Body of pancreas (tissue), 4 donors: ENCODE results near the gene AMBRA1. TPM values are rescaled to one million over a fixed set of nuclear protein-coding genes. Genes with fewer than 3 reads are reported as not detected.

Experiments used
- ATAC-seq: fragments of 150-250 bp; one replicate; pipeline ENCODE4 v1.9.1; 2016
- DNase-seq, 4 donors: peaks; one replicate each; pipeline ENCODE4 v3.0.0-alpha.2; 2019
- H3K27ac ChIP-seq, 4 donors: fragments of 200-600 bp; sonication (generic); 1 replicate in 3 of 4; 2 replicates in 1 of 4; pipeline versions ENCODE4 v1.5.1 to v1.6.1; 2016 to 2019; ENCODE audit warnings: mild to moderate bottlenecking in 1 of 4, mixed read lengths in 1 of 4, moderate library complexity in 1 of 4
- H3K27me3 ChIP-seq, 2 donors: fragments of 200-600 bp; sonication (generic); one replicate each; pipeline ENCODE4 v1.6.0; 2016; ENCODE audit warnings: mild to moderate bottlenecking in 1 of 2
- H3K36me3 ChIP-seq, 2 donors: fragments of 200-600 bp; sonication (generic); replicated peaks in 1 of 2; 2 replicates each; pipeline ENCODE4 v1.5.1; 2016; ENCODE audit warnings: low read depth in 2 of 2; ENCODE audit not compliant: insufficient read depth in 1 of 2
- H3K4me1 ChIP-seq: fragments of 200-600 bp; sonication (generic); one replicate; pipeline ENCODE4 v1.6.0; 2016
- H3K4me3 ChIP-seq, 2 donors: fragments of 200-600 bp; sonication (generic); 1 replicate in 1 of 2; 2 replicates in 1 of 2; pipeline ENCODE4 v1.5.1; 2016 to 2019
- H3K9me3 ChIP-seq, 3 donors: fragments of 200-600 bp; sonication (generic); 1 replicate in 2 of 3; 2 replicates in 1 of 3; pipeline ENCODE4 v1.5.1; 2016
- POLR2A ChIP-seq, 3 donors: fragments of 450-650 bp; IDR thresholded peaks; one replicate each; pipeline ENCODE4 v1.6.1; 2016; ENCODE audit warnings: antibody characterized with exemption in 3 of 3, mild to moderate bottlenecking in 2 of 3
- WGBS, 2 donors: methylation state at CpG; one replicate each; pipeline ENCODE4 v1.1.5; 2017; 5-methylcytosine and 5-hydroxymethylcytosine counted together
- intact Hi-C: fragments of 100-400 bp; cut with DNase I; formaldehyde crosslinking; loops from one replicate; pipeline ENCODE4 v1.15.1; 2023
- total RNA-seq, 2 donors: library from RNA; depleted of rRNA; stranded (reverse); fragments of >200 nt; gene quantifications; one replicate each; pipeline ENCODE4 v1.1.0, GENCODE V29; 2016
- TF ChIP-seq, protein P1 (sequence below), 7 experiments: fragments of 450-650 bp in 4 of 7; fragments of 200-600 bp in 3 of 7; sonication (generic) in 3 of 7; IDR thresholded peaks; one replicate each; pipeline ENCODE4 v1.5.1; 2016 to 2019; ENCODE audit warnings: antibody characterized with exemption in 7 of 7

Gene AMBRA1
- total RNA-seq, 2 donors from 2014 or later, result 17.6 to 43.2 TPM

DNA sequence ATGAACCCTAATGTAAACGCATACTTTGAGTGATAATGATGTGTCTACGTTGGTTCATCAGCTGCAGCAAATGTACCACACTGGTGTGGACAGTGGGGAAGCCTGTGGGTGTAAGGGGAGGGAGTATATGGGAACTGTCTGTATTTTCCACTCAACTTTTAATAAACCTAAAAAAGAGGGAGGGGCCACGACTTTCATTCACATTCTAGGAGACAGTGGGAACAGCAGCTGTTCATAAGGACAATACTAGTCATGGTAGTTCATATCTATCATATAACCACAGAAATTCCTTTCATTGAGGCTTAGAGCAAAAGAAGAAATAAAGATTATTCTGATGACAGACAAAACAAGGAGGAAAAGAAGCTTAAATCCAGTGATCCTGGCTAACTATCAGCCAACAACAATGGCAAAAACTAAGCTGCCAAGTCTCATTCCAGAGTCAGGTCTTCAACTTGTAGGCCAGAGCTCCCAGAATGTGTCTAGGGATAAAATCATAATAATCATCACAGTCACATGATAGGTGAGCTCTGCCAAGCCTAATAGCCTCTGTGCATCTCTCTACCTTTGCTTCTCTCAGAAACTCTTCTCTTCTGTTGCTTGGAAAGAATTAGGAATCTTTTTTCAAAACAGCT, 142.9 kb downstream of the AMBRA1 start:
- Histone ChIP-seq H3K4me1 (no peaks in the 10 kb centered on the region), H3K27me3 (no peaks in the 10 kb centered on the region), H3K9me3 (no peaks in the 10 kb centered on the region), H3K36me3 (no peaks in the 10 kb centered on the region), H3K4me3 (no peak overlapping the region), H3K27ac (no peak overlapping the region)
- no peak for TF ChIP-seq POLR2A (IDR thresholded peaks at IDR 0.05)
- TF ChIP-seq, protein P1, sequence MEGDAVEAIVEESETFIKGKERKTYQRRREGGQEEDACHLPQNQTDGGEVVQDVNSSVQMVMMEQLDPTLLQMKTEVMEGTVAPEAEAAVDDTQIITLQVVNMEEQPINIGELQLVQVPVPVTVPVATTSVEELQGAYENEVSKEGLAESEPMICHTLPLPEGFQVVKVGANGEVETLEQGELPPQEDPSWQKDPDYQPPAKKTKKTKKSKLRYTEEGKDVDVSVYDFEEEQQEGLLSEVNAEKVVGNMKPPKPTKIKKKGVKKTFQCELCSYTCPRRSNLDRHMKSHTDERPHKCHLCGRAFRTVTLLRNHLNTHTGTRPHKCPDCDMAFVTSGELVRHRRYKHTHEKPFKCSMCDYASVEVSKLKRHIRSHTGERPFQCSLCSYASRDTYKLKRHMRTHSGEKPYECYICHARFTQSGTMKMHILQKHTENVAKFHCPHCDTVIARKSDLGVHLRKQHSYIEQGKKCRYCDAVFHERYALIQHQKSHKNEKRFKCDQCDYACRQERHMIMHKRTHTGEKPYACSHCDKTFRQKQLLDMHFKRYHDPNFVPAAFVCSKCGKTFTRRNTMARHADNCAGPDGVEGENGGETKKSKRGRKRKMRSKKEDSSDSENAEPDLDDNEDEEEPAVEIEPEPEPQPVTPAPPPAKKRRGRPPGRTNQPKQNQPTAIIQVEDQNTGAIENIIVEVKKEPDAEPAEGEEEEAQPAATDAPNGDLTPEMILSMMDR (IDR thresholded peaks at IDR 0.05), result no peak
- ATAC-seq (no peak), DNase-seq (no peak)
- 70 to 89% methylated on average over 3 of the region's 3 CpGs for WGBS, 2 donors
- intact Hi-C loops, result no loop called here

GRCh38 chr11:46447544-46447943, 146.3 kb downstream of the AMBRA1 start:
- H3K27me3 ChIP-seq, result no peaks in the 10 kb centered on the region
- no peak for DNase-seq
- no peak overlapping the region for H3K4me3 ChIP-seq
- H3K9me3 ChIP-seq, result no peaks in the 10 kb centered on the region
- 97 to 100% methylated on average over 2 of the region's 2 CpGs for WGBS, 2 donors
- TF ChIP-seq, protein P1 (IDR thresholded peaks at IDR 0.05), result no peak
- TF ChIP-seq POLR2A (IDR thresholded peaks at IDR 0.05), result no peak
- no peaks in the 10 kb centered on the region for H3K36me3 ChIP-seq
- intact Hi-C loops, result no loop called here
- no peak overlapping the region for H3K27ac ChIP-seq
- no peaks in the 10 kb centered on the region for H3K4me1 ChIP-seq
- no peak for ATAC-seq

GRCh38 chr11:46445920-46446771, 147.7 kb downstream of the AMBRA1 start:
- intact Hi-C loops, result no loop called here
- Histone ChIP-seq H3K27ac (no peak overlapping the region), H3K9me3 (no peaks in the 10 kb centered on the region), H3K36me3 (peaks cover 0 to 2% of the 10 kb centered on the region in 2 donors), H3K27me3 (no peaks in the 10 kb centered on the region), H3K4me3 (no peak overlapping the region), H3K4me1 (no peaks in the 10 kb centered on the region)
- no peak for TF ChIP-seq POLR2A (IDR thresholded peaks at IDR 0.05)
- TF ChIP-seq, protein P1 (IDR thresholded peaks at IDR 0.05), result no peak
- DNase-seq, result no peak
- WGBS, 2 donors, result 64 to 65% methylated on average over 4 of the region's 4 CpGs
- no peak for ATAC-seq

GRCh38 chr11:46445192-46445919, 148.5 kb downstream of the AMBRA1 start:
- TF ChIP-seq, protein P1 (IDR thresholded peaks at IDR 0.05), result no peak
- TF ChIP-seq POLR2A (IDR thresholded peaks at IDR 0.05), result no peak
- H3K4me3 ChIP-seq, result no peak overlapping the region
- peaks cover 0 to 2% of the 10 kb centered on the region in 2 donors for H3K36me3 ChIP-seq
- no peaks in the 10 kb centered on the region for H3K27me3 ChIP-seq
- DNase-seq (no peak), ATAC-seq (no peak)
- H3K27ac ChIP-seq, result no peak overlapping the region
- 78 to 91% methylated on average over 4 of the region's 4 CpGs for WGBS, 2 donors
- H3K9me3 ChIP-seq, result no peaks in the 10 kb centered on the region
- intact Hi-C loops, result no loop called here
- H3K4me1 ChIP-seq, result no peaks in the 10 kb centered on the region
